Tibial artery (tissue), 4 donors: Measurements from ENCODE around the gene STK4.

Source experiments
- DNase-seq, 2 donors: peaks; one replicate each; pipeline ENCODE4 v3.0.0-alpha.2; 2019
- H3K27ac ChIP-seq, 2 donors: fragments of 200-600 bp; sonication (generic) in 1 of 2; 1 replicate in 1 of 2; 2 replicates in 1 of 2; pipeline ENCODE4 v1.5.1; 2018 to 2019; ENCODE audit warnings: mild to moderate bottlenecking in 1 of 2
- H3K27me3 ChIP-seq, 2 donors: fragments of 200-600 bp; sonication (generic) in 1 of 2; one replicate each; pipeline versions ENCODE4 v1.5.1 to v1.6.0; 2016 to 2019
- H3K36me3 ChIP-seq, 3 donors: fragments of 200-600 bp; sonication (generic) in 2 of 3; one replicate each; pipeline ENCODE4 v1.5.1; 2016 to 2019; ENCODE audit warnings: mild to moderate bottlenecking in 2 of 3
- H3K4me1 ChIP-seq, 4 donors: fragments of 200-600 bp; sonication (generic) in 2 of 4; 1 replicate in 3 of 4; 2 replicates in 1 of 4; pipeline ENCODE4 v1.5.1; 2016 to 2019
- H3K4me3 ChIP-seq, 2 donors: fragments of 200-600 bp; sonication (generic) in 1 of 2; 1 replicate in 1 of 2; 2 replicates in 1 of 2; pipeline ENCODE4 v1.5.1; 2018 to 2019; ENCODE audit warnings: mild to moderate bottlenecking in 2 of 2
- H3K9me3 ChIP-seq, 3 donors: fragments of 200-600 bp; sonication (generic) in 1 of 3; one replicate each; pipeline ENCODE4 v1.5.1; 2016 to 2019
- intact Hi-C: fragments of 100-400 bp; cut with DNase I; formaldehyde crosslinking; loops from one replicate; pipeline ENCODE4 v1.15.0; 2023; ENCODE audit warnings: low total_unique reads
- TF ChIP-seq, protein P1 (sequence below), 2 experiments: fragments of 200-600 bp in 1 of 2; fragments of 450-650 bp in 1 of 2; IDR thresholded peaks; one replicate each; pipeline ENCODE4 v1.5.1; 2017 to 2019; ENCODE audit warnings: antibody characterized with exemption in 2 of 2, mild to moderate bottlenecking in 1 of 2, moderate library complexity in 1 of 2

STK4 gene

GRCh38 chr20:44966030-44966961 lies at the start of gene STK4:
TSS of gene STK4 (plus strand) at chr20:44966512. CDS start at chr20:44966569, 57 bp downstream.
- Histone ChIP-seq H3K27ac (peak within 1 kb of the TSS; percentile 85 to 88), H3K36me3 (no peaks in the 10 kb centered on the region), H3K4me1 (peaks cover 0 to 24% (median 10%) of the 10 kb centered on the region in 4 donors), H3K4me3 (peak within 1 kb of the TSS; percentile 71 to 92), H3K27me3 (no peaks in the 10 kb centered on the region), H3K9me3 (no peaks in the 10 kb centered on the region)
- TF ChIP-seq, protein P1, sequence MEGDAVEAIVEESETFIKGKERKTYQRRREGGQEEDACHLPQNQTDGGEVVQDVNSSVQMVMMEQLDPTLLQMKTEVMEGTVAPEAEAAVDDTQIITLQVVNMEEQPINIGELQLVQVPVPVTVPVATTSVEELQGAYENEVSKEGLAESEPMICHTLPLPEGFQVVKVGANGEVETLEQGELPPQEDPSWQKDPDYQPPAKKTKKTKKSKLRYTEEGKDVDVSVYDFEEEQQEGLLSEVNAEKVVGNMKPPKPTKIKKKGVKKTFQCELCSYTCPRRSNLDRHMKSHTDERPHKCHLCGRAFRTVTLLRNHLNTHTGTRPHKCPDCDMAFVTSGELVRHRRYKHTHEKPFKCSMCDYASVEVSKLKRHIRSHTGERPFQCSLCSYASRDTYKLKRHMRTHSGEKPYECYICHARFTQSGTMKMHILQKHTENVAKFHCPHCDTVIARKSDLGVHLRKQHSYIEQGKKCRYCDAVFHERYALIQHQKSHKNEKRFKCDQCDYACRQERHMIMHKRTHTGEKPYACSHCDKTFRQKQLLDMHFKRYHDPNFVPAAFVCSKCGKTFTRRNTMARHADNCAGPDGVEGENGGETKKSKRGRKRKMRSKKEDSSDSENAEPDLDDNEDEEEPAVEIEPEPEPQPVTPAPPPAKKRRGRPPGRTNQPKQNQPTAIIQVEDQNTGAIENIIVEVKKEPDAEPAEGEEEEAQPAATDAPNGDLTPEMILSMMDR (IDR thresholded peaks at IDR 0.05): peak; percentile 47 to 52
- peak; percentile 91 to 97 for DNase-seq
- intact Hi-C loops: no loop called here

DNA sequence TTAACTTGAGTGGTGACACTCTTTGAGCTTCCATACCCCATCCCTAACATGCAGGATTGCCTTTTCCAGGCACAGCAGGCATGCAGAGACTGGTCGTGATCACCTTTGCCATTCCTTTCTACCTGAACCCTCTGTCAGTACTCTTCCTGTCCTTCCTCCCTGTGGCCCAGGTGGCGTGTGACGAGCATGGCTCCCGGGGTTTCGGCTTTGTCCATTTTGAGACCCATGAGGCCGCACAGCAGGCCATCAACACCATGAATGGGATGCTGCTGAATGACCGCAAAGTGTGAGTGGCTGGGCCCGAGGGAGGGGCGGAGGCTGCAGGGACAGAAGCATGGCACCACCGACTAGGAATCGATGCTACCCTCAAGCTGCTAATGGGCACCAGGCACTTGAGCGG lies 49.7 kb upstream of the STK4 start:
- H3K9me3 ChIP-seq: no peaks in the 10 kb centered on the region
- no peaks in the 10 kb centered on the region for H3K4me1 ChIP-seq
- H3K36me3 ChIP-seq: peaks cover 0 to 39% (median 0%) of the 10 kb centered on the region in 3 donors
- H3K4me3 ChIP-seq: no peak overlapping the region
- TF ChIP-seq, protein P1 (IDR thresholded peaks at IDR 0.05): no peak
- intact Hi-C loops: no loop called here
- no peak overlapping the region for H3K27ac ChIP-seq
- no peak for DNase-seq
- no peaks in the 10 kb centered on the region for H3K27me3 ChIP-seq

GRCh38 chr20:44917399-44917798 lies 48.9 kb upstream of the STK4 start:
- TF ChIP-seq, protein P1 (IDR thresholded peaks at IDR 0.05): no peak
- DNase-seq: no peak
- Histone ChIP-seq H3K36me3 (peaks cover 0 to 37% (median 3%) of the 10 kb centered on the region in 3 donors), H3K27me3 (no peaks in the 10 kb centered on the region), H3K27ac (no peak overlapping the region), H3K4me1 (no peaks in the 10 kb centered on the region), H3K9me3 (no peaks in the 10 kb centered on the region), H3K4me3 (no peak overlapping the region)
- intact Hi-C loops: no loop called here

DNA sequence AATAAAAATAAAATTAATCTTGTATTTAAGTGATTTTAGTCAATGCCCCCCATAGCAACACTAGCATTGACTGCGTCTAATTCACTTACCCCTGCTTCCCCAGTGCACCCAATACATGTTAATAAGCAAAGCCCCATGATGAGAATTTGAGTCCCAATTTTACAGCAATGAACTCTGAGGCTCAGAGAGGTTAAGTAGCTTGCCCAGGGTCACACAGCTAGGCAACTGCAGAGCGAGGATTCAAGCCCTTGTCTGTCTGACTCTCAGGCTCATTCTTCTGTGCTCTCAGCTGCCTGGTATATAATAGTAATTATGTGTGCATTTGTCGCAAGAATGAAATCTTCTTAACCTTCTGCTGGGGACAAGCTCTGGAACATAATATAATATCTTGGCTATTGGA lies 48.0 kb upstream of the STK4 start:
- no peak for DNase-seq
- H3K4me1 ChIP-seq: no peaks in the 10 kb centered on the region
- H3K36me3 ChIP-seq: peaks cover 0 to 37% (median 9%) of the 10 kb centered on the region in 3 donors
- TF ChIP-seq, protein P1 (IDR thresholded peaks at IDR 0.05): no peak
- H3K9me3 ChIP-seq: no peaks in the 10 kb centered on the region
- H3K4me3 ChIP-seq: no peak overlapping the region
- no peaks in the 10 kb centered on the region for H3K27me3 ChIP-seq
- H3K27ac ChIP-seq: no peak overlapping the region
- intact Hi-C loops: no loop called here

DNA sequence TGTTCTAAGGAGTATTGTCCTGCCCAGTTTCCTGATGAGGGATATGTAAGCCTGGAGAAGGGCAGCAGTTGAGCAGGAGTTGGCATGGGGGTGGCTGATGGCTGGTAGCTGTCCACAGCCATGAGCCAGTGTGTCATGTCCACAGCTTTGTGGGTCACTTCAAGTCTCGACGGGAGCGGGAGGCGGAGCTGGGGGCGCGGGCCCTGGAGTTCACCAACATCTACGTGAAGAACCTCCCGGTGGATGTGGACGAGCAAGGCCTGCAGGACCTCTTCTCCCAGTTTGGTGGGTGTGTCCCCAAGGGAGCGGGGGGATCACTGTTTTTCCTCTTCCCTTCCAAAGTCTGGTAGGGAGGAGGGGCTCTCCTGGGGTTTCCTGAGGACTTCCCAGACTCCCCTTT lies 47.6 kb upstream of the STK4 start:
- H3K27ac ChIP-seq: no peak overlapping the region
- H3K4me3 ChIP-seq: no peak overlapping the region
- no peak for DNase-seq
- TF ChIP-seq, protein P1 (IDR thresholded peaks at IDR 0.05): no peak
- intact Hi-C loops: no loop called here
- H3K36me3 ChIP-seq: peaks cover 0 to 37% (median 9%) of the 10 kb centered on the region in 3 donors
- H3K27me3 ChIP-seq: no peaks in the 10 kb centered on the region
- H3K9me3 ChIP-seq: no peaks in the 10 kb centered on the region
- H3K4me1 ChIP-seq: no peaks in the 10 kb centered on the region
